Endothelial cell of umbilical vein (primary cell): ENCODE results near the gene HNRNPA1L2. TPM values are rescaled to one million over a fixed set of nuclear protein-coding genes. Genes with fewer than 3 reads are reported as not detected.

Source experiments
- BruUV-seq: library from RNA; stranded (reverse); fragments of 400-500 nt; replicated peaks from 2 replicates; lab custom pipeline; 2021; lab: Mats Ljungman, UMichigan
- CTCF ChIA-PET: fragments of 300-600, 350-600 bp; sonication (Branson Sonifier 250); formaldehyde crosslinking; loops from one replicate; lab custom pipeline; 2021; ENCODE audit warnings: antibody characterized with exemption, inconsistent platforms; lab: Charles Lee
- POLR2A ChIA-PET: fragments of 300-600, 350-600 bp; sonication (Branson Sonifier 250); formaldehyde crosslinking; loops from one replicate; lab custom pipeline; 2021; ENCODE audit warnings: antibody characterized with exemption, inconsistent platforms; lab: Charles Lee
- DNase-seq: peaks from one replicate; pipeline ENCODE4 v3.0.0-alpha.2; 2011; ENCODE audit warnings: low read depth, low spot score
- FAIRE-seq: peaks from 2 replicates; lab custom pipeline; 2011; peaks lifted over from hg19 to GRCh38; lab: Jason Lieb, UNC
- H2AFZ ChIP-seq: 2 replicates; pipeline ENCODE4 v1.6.0; 2012; ENCODE audit warnings: low read depth, low read length, control low read depth, inconsistent platforms
- H3K27ac ChIP-seq: 2 replicates; pipeline ENCODE4 v1.5.1; 2011; ENCODE audit warnings: low read depth, mild to moderate bottlenecking, control low read depth, low read length, moderate library complexity; ENCODE audit not compliant: insufficient read depth
- H3K27me3 ChIP-seq, 2 experiments: 2 replicates each; pipeline versions ENCODE4 v1.6.0 to v1.6.1; 2011; ENCODE audit warnings: low read length in 2 of 2, mixed read lengths in 1 of 2; ENCODE audit not compliant: control insufficient read depth in 2 of 2, insufficient read depth in 2 of 2
- H3K36me3 ChIP-seq, 2 experiments: 2 replicates in 1 of 2; 3 replicates in 1 of 2; pipeline ENCODE4 v1.5.1; 2011; ENCODE audit warnings: low read length in 2 of 2, mild to moderate bottlenecking in 1 of 2, moderate library complexity in 1 of 2; ENCODE audit not compliant: control insufficient read depth in 2 of 2, insufficient read depth in 2 of 2; ENCODE audit errors: extremely low read depth in 1 of 2
- H3K4me1 ChIP-seq: 3 replicates; pipeline ENCODE4 v1.5.1; 2011; ENCODE audit warnings: mild to moderate bottlenecking, low read length; ENCODE audit not compliant: control insufficient read depth, insufficient read depth; ENCODE audit errors: extremely low read depth
- H3K4me2 ChIP-seq: 2 replicates; pipeline ENCODE4 v1.6.1; 2011; ENCODE audit warnings: low read length, control low read depth, mixed read lengths; ENCODE audit not compliant: insufficient read depth
- H3K4me3 ChIP-seq, 3 experiments: fragments of 200-600 bp in 1 of 3; sonication (generic), shearing (Covaris generic) in 1 of 3; replicated peaks in 1 of 3; 2 replicates each; pipeline ENCODE4 v1.5.1; 2011 to 2016; ENCODE audit warnings: control low read depth in 3 of 3, low read length in 3 of 3, mild to moderate bottlenecking in 2 of 3, inconsistent platforms in 1 of 3, low read depth in 1 of 3, moderate library complexity in 1 of 3; ENCODE audit not compliant: insufficient read depth in 1 of 3
- H3K79me2 ChIP-seq: 2 replicates; pipeline ENCODE4 v1.6.0; 2012; ENCODE audit warnings: low read length, inconsistent platforms; ENCODE audit not compliant: control insufficient read depth, insufficient read depth
- H3K9ac ChIP-seq: replicated peaks from 2 replicates; pipeline ENCODE3; 2011; ENCODE audit warnings: low read length, control low read depth; ENCODE audit not compliant: insufficient read depth; ENCODE audit errors: extremely low read depth
- H3K9me1 ChIP-seq: replicated peaks from 3 replicates; pipeline ENCODE4 v1.6.0; 2011; ENCODE audit warnings: mild to moderate bottlenecking, low read length; ENCODE audit not compliant: control insufficient read depth, insufficient read depth; ENCODE audit errors: extremely low read depth
- H3K9me3 ChIP-seq: replicated peaks from 2 replicates; pipeline ENCODE4 v1.5.1; 2012; ENCODE audit warnings: low read length, inconsistent platforms; ENCODE audit not compliant: control insufficient read depth, insufficient read depth
- H4K20me1 ChIP-seq: replicated peaks from 2 replicates; pipeline ENCODE3; 2011; ENCODE audit warnings: mild to moderate bottlenecking, low read length; ENCODE audit not compliant: control insufficient read depth, insufficient read depth; ENCODE audit errors: extremely low read depth
- FOS ChIP-seq: IDR thresholded peaks from 2 replicates; pipeline ENCODE4 v1.6.1; 2011; ENCODE audit warnings: mild to moderate bottlenecking, low read length, moderate library complexity, borderline replicate concordance; ENCODE audit not compliant: insufficient read depth
- GATA2 ChIP-seq: IDR thresholded peaks from 2 replicates; pipeline ENCODE4 v1.7.0; 2011; ENCODE audit warnings: low read depth, mild to moderate bottlenecking, moderate library complexity, mixed read lengths, low read length; ENCODE audit not compliant: insufficient read length, insufficient read depth
- JUN ChIP-seq: IDR thresholded peaks from 2 replicates; pipeline ENCODE4 v1.6.1; 2011; ENCODE audit warnings: borderline replicate concordance, low read depth; ENCODE audit not compliant: insufficient read length, insufficient read depth
- MYC ChIP-seq: IDR thresholded peaks from one replicate; pipeline ENCODE4 v1.6.1; 2011; ENCODE audit warnings: mild to moderate bottlenecking, low read depth, low read length
- POLR2A ChIP-seq: IDR thresholded peaks from 2 replicates; pipeline ENCODE4 v1.6.1; 2012; ENCODE audit warnings: low read depth, mild to moderate bottlenecking, control low read depth, low read length
- POLR2AphosphoS5 ChIP-seq: IDR thresholded peaks from 2 replicates; pipeline ENCODE4 v1.6.1; 2012; ENCODE audit warnings: low read depth, mild to moderate bottlenecking, control low read depth, low read length, moderate library complexity; ENCODE audit not compliant: insufficient read depth
- dilution Hi-C: fragments of 300-500 bp; cut with MboI; formaldehyde crosslinking; loops from one replicate; pipeline ENCODE4 v1.15.0; 2019; ENCODE audit warnings: low sequenced_read_pairs; ENCODE audit not compliant: extremely low pct_ligation_motif_present
- intact Hi-C: fragments of 100-400 bp; cut with micrococcal nuclease; formaldehyde crosslinking; loops from one replicate; pipeline ENCODE4 v1.10.0; 2022
- polyA plus RNA-seq, 4 experiments: library from polyadenylated mRNA; depleted of rRNA in 3 of 4; stranded (reverse) in 3 of 4; unstranded in 1 of 4; fragments of >200 nt; gene quantifications; 2 replicates each; pipeline versions ENCODE4 v1.2.1 to v1.2.3, GENCODE V29; 2011 to 2012; ENCODE audit warnings: missing spikeins in 1 of 4
- total RNA-seq: library from RNA; stranded (reverse); gene quantifications from 2 replicates; pipeline ENCODE4 v1.2.3, GENCODE V29; 2021

Gene HNRNPA1L2
- total and polyA plus RNA-seq, 2 donors (not counting 3 experiments of a cell fraction or from before 2014, with no cell fraction given) = 5.4 to 11.7 TPM

DNA sequence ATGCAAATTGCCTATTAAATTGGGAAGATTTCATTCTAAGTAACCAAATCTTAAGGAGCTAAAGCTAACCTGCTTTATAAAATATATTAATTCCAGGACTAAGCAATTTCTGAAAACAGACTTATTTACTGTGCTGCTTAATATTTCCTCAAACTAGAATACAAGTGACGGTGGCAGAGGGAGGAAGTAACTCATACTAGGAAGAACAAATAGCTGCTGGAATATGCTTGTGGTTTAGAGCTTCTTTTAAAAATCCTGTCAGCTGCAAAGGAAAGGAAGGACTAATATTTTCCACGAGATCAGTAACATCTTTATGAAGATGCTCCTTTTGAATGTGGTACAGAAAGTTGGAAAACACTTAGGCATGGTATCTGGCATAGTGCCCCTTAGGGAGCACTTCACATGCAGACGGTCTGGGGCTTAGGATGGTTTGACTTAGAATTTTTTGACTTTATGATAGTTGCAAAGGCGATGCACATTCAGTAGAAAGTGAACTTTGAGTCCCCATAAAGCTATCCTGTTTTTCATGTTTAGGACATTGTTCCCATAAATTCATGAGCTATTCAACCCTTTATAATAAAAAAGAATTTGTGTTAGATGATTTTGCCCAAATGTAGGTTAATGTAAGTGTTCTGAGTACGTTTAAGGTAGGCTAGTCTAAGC lies 3.4 kb upstream of the HNRNPA1L2 start:
- Histone ChIP-seq H3K27ac (no peak overlapping the region), H3K9ac (no peak overlapping the region), H4K20me1 (no peaks in the 10 kb centered on the region), H3K4me2 (no peak overlapping the region), H3K79me2 (no peaks in the 10 kb centered on the region), H2AFZ (no peak overlapping the region), H3K9me1 (no peaks in the 10 kb centered on the region), H3K36me3 (peaks cover 7 to 9% of the 10 kb centered on the region in 2 experiments), H3K4me3 (no peak overlapping the region), H3K4me1 (no peaks in the 10 kb centered on the region), H3K27me3 (no peaks in the 10 kb centered on the region), H3K9me3 (no peaks in the 10 kb centered on the region)
- no TSS peak for BruUV-seq
- CTCF ChIA-PET = interaction anchor here (1.6 to 1.8 kb wide), 4 partner anchors 8 to 22 kb away, joined by 3 to 5 read pairs (median 4); partner anchors contain the start of gene SUGT1
- FAIRE-seq (no peak), DNase-seq (no peak)
- TF ChIP-seq GATA2 (no peak), MYC (no peak), POLR2AphosphoS5 (no peak), POLR2A (no peak), FOS (no peak)
- intact Hi-C loops = no loop called here
- dilution Hi-C loops = no loop called here
- POLR2A ChIA-PET = no interaction called here

- intact Hi-C loops = no loop called here
- no peaks in the 10 kb centered on the region for H3K79me2 ChIP-seq
- H3K27ac ChIP-seq = no peak overlapping the region
- H3K4me3 ChIP-seq = no peak overlapping the region
- DNase-seq (no peak), FAIRE-seq (no peak)
- no peaks in the 10 kb centered on the region for H3K4me1 ChIP-seq
- no peak for TF ChIP-seq JUN
- no peak overlapping the region for H3K4me2 ChIP-seq
- no peaks in the 10 kb centered on the region for H4K20me1 ChIP-seq
- ChIA-PET CTCF (interaction anchor here (0.7 to 2.5 kb wide), 2 partner anchors 18 to 21 kb away, joined by 4 to 5 read pairs; no protein-coding TSS in a partner anchor), POLR2A (no interaction called here)
- H3K36me3 ChIP-seq = peaks cover 7 to 8% of the 10 kb centered on the region in 2 experiments
- no TSS peak for BruUV-seq
- no peak overlapping the region for H3K9ac ChIP-seq
- H3K27me3 ChIP-seq = no peaks in the 10 kb centered on the region
- H2AFZ ChIP-seq = no peak overlapping the region
- no peaks in the 10 kb centered on the region for H3K9me1 ChIP-seq
- H3K9me3 ChIP-seq = no peaks in the 10 kb centered on the region
- dilution Hi-C loops = no loop called here
Measured at GRCh38 chr13:52644108-52644507, 1.9 kb downstream of the HNRNPA1L2 start.
